Adrenal gland (tissue), 12 donors: ENCODE measurements around the gene HEXIM2. TPM values are rescaled to one million over a fixed set of nuclear protein-coding genes. Genes with fewer than 3 reads are reported as not detected.

Experiments
- DNase-seq, 7 donors: peaks; one replicate each; pipeline ENCODE4 v3.0.0-alpha.2; 2019 to 2020
- H3K27ac ChIP-seq, 5 donors: fragments of 200-600 bp; sonication (generic) in 4 of 5; 1 replicate in 3 of 5; 2 replicates in 2 of 5; pipeline versions ENCODE4 v1.5.1 to v1.8.0; 2016 to 2020; ENCODE audit warnings: mild to moderate bottlenecking in 1 of 5
- H3K27me3 ChIP-seq: fragments of 200-600 bp; 2 replicates; pipeline ENCODE4 v1.8.0; 2021
- H3K36me3 ChIP-seq, 2 donors: fragments of 200-600 bp; replicated peaks in 1 of 2; 1 replicate in 1 of 2; 2 replicates in 1 of 2; pipeline versions ENCODE4 v1.5.1 to v1.8.0; 2018 to 2022
- H3K4me1 ChIP-seq, 2 donors: fragments of 200-600 bp; replicated peaks in 1 of 2; 1 replicate in 1 of 2; 2 replicates in 1 of 2; pipeline versions ENCODE4 v1.5.1 to v1.8.0; 2018 to 2021
- H3K4me3 ChIP-seq, 4 donors: fragments of 200-600 bp; sonication (generic) in 3 of 4; one replicate each; pipeline ENCODE4 v1.5.1; 2016 to 2018
- H3K9me3 ChIP-seq, 3 donors: fragments of 200-600 bp; sonication (generic) in 1 of 3; replicated peaks in 1 of 3; 1 replicate in 2 of 3; 2 replicates in 1 of 3; pipeline versions ENCODE4 v1.5.1 to v1.8.0; 2016 to 2021
- CTCF ChIP-seq, 6 experiments: fragments of 450-650 bp in 4 of 6; fragments of 200-600 bp in 2 of 6; sonication (generic) in 1 of 6; IDR thresholded peaks; 1 replicate in 5 of 6; 2 replicates in 1 of 6; pipeline versions ENCODE4 v1.5.1 to v1.8.0; 2016 to 2021; ENCODE audit warnings: antibody characterized with exemption in 6 of 6, mild to moderate bottlenecking in 2 of 6, moderate library complexity in 1 of 6
- POLR2A ChIP-seq, 2 donors: fragments of 450-650 bp; IDR thresholded peaks; one replicate each; pipeline ENCODE4 v1.6.1; 2017; ENCODE audit warnings: antibody characterized with exemption in 2 of 2, mild to moderate bottlenecking in 2 of 2, moderate library complexity in 1 of 2
- WGBS, 4 donors: extraction: QIAGEN DNeasy Blood & Tissue Kit in 2 of 4; methylation state at CpG; one replicate each; pipeline versions ENCODE4 v1.1.5 to v1.1.7; 2013 to 2017; 5-methylcytosine and 5-hydroxymethylcytosine counted together
- intact Hi-C, 2 donors: fragments of 100-400 bp; cut with DNase I; formaldehyde crosslinking; loops; one replicate each; pipeline versions ENCODE4 v1.14.1 to v1.15.0; 2022 to 2023
- polyA plus RNA-seq, 3 donors: library from polyadenylated mRNA; stranded (reverse); fragments of 200-250 nt in 2 of 3; fragments of 350-450 nt in 1 of 3; fragmentation: Illumina TruSeq in 1 of 3; extraction: RNeasy Lipid Tissue Mini Kit (QIAGEN cat#74804) in 1 of 3; gene quantifications; one replicate each; pipeline ENCODE4 v1.2.3, GENCODE V29; 2013 to 2014
- total RNA-seq, 9 donors: library from RNA; depleted of rRNA in 4 of 9; stranded (reverse); fragments of >200 nt in 4 of 9; fragments of 120-200 nt in 1 of 9; fragmentation: NEBNext Ultra II Directional in 1 of 9; extraction: Animal tissue kit (Norgen Biotek cat#: 25700) in 1 of 9; gene quantifications; one replicate each; pipeline versions ENCODE4 v1.1.0 to v1.2.4, GENCODE V29; 2013 to 2023
- donor health status: healthy with polysubstance abuse.
- donor health status: Bipolar disorder and iron deficiency.
- donor health status: DM: yes; HTN: yes; CAD: no.
- donor health status: DM: no; HTN: no; CAD: no.
- donor health status: DM: no; HTN: no; CAD: no.
- donor health status: DM: yes; HTN: yes; CAD: no.

The HEXIM2 gene
- total and polyA plus RNA-seq, 12 donors: 4.5 to 28.1 (median 15.9) TPM

- intact Hi-C loops: no loop called here
- H3K9me3 ChIP-seq: no peaks in the 10 kb centered on the region
- H3K4me1 ChIP-seq: peaks cover 35 to 42% of the 10 kb centered on the region in 2 donors
- no peaks in the 10 kb centered on the region for H3K27me3 ChIP-seq
- peak overlapping the region; percentile 86 to 99 (median 96) for H3K27ac ChIP-seq
- no peak for TF ChIP-seq POLR2A (IDR thresholded peaks at IDR 0.05)
- TF ChIP-seq CTCF (IDR thresholded peaks at IDR 0.05): no peak
- 40 to 55% (median 48%) methylated on average over 4 of the region's 4 CpGs for WGBS, 4 donors
- H3K4me3 ChIP-seq: peak overlapping the region in 1 of 4 donors; percentile 60
- H3K36me3 ChIP-seq: no peaks in the 10 kb centered on the region
- DNase-seq: no peak
Measured at GRCh38 chr17:45146592-45146889, 15.1 kb upstream of the HEXIM2 start.

GRCh38 chr17:45146890-45147580 is 14.6 kb upstream of the HEXIM2 start:
- Histone ChIP-seq H3K27me3 (no peaks in the 10 kb centered on the region), H3K36me3 (no peaks in the 10 kb centered on the region), H3K4me3 (peak overlapping the region in 3 of 4 donors; percentile 26 to 63 (median 60)), H3K9me3 (no peaks in the 10 kb centered on the region), H3K27ac (peak overlapping the region; percentile 86 to 99 (median 96)), H3K4me1 (peaks cover 40 to 47% of the 10 kb centered on the region in 2 donors)
- peak; percentile 72 to 92 (median 90) for DNase-seq
- 5 to 11% (median 6%) methylated on average over 9 to 29 of the region's 29 CpGs for WGBS, 4 donors
- intact Hi-C loops: no loop called here
- TF ChIP-seq CTCF (IDR thresholded peaks at IDR 0.05): no peak
- peak in 1 of 2 donors; percentile 67 for TF ChIP-seq POLR2A (IDR thresholded peaks at IDR 0.05)

- intact Hi-C loops: no loop called here
- 0% methylated on average over 33 to 38 of the region's 38 CpGs for WGBS, 4 donors
- no peaks in the 10 kb centered on the region for H3K36me3 ChIP-seq
- no peaks in the 10 kb centered on the region for H3K9me3 ChIP-seq
- DNase-seq: peak; percentile 83 to 91 (median 84)
- no peaks in the 10 kb centered on the region for H3K27me3 ChIP-seq
- peak overlapping the region; percentile 86 to 99 (median 96) for H3K27ac ChIP-seq
- peaks cover 41 to 54% of the 10 kb centered on the region in 2 donors for H3K4me1 ChIP-seq
- no peak for TF ChIP-seq CTCF (IDR thresholded peaks at IDR 0.05)
- peak; percentile 21 to 53 for TF ChIP-seq POLR2A (IDR thresholded peaks at IDR 0.05)
- H3K4me3 ChIP-seq: peak overlapping the region in 3 of 4 donors; percentile 26 to 63 (median 60)
Measured at GRCh38 chr17:45147581-45148182, 14.0 kb upstream of the HEXIM2 start.

- DNase-seq: peak; percentile 98 to 100 (median 99)
- Histone ChIP-seq H3K4me1 (peaks cover 39 to 52% of the 10 kb centered on the region in 2 donors), H3K27ac (peak within 1 kb of the TSS; percentile 95 to 99 (median 96)), H3K9me3 (no peaks in the 10 kb centered on the region), H3K27me3 (no peaks in the 10 kb centered on the region), H3K36me3 (no peaks in the 10 kb centered on the region), H3K4me3 (peak within 1 kb of the TSS; percentile 69 to 97 (median 86))
- WGBS, 4 donors: 0 to 1% (median 0%) methylated on average over 41 to 58 of the region's 58 CpGs
- intact Hi-C loops: no loop called here
- peak; percentile 99 to 100 for TF ChIP-seq POLR2A (IDR thresholded peaks at IDR 0.05)
- TF ChIP-seq CTCF (IDR thresholded peaks at IDR 0.05): peak in 2 of 6 experiments; percentile 9 to 18
Measured at GRCh38 chr17:45148183-45149036, 13.3 kb upstream of the HEXIM2 start, which contains the start of gene HEXIM1. Gene HEXIM1, plus strand, starts transcription at chr17:45148475. Its CDS starts 716 bp downstream, at chr17:45149191.
